Loucy (cell line): ENCODE results near the gene NKX6-2.

Source experiments
- EZH2phosphoT487 ChIP-seq: fragments of 200-600 bp; IDR thresholded peaks from 2 replicates; pipeline ENCODE4 v1.6.1; 2018; ENCODE audit warnings: antibody characterized with exemption, mild to moderate bottlenecking, moderate library complexity, borderline replicate concordance
- TF ChIP-seq, protein P1 (sequence below): fragments of 200-600 bp; sonication (generic); conservative IDR thresholded peaks from 2 replicates; pipeline ENCODE4 v1.5.1; 2014; ENCODE audit warnings: mild to moderate bottlenecking, antibody characterized with exemption, low read length

DNA sequence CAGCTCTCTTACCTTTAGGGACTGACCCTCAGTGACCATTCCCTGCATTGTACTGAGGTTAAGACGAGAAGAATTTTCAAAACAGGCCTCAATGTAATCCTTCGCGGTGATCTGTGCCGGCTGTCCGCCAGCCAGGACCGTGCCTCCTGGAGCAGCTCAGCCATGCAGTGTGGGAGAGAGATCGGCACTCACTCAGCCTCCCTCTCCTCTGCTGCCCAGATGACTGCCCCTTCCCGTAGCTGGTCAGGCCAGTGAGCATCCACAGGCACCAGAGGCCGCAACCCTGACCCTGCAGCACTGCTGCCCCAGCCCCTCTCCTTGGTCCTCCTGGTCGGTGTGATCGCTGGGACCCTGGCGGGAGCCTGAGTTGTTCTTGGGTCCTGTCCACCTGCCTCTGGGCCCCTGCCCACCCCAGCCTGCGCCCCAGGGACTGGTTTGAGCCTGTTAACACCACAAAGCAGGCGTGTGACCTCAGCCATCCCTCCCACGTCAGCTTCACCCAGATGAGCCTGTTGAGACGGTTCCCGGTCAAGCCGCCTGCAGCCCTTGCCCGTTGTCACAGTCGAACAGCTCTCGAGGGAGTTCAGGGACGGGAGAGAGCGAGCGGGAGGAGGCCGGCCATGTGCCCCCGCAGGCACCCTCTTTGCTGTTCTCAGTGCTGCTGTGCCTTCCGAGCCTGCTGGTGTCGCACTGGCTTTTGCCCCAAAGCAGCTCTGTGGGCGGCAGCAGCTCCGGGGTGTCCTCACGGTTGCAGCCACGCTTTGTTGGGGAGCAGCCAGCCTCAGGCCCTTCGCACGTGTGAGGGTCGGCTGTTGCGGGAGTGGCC is 37.2 kb downstream of the NKX6-2 start:
- TF ChIP-seq, protein P1, sequence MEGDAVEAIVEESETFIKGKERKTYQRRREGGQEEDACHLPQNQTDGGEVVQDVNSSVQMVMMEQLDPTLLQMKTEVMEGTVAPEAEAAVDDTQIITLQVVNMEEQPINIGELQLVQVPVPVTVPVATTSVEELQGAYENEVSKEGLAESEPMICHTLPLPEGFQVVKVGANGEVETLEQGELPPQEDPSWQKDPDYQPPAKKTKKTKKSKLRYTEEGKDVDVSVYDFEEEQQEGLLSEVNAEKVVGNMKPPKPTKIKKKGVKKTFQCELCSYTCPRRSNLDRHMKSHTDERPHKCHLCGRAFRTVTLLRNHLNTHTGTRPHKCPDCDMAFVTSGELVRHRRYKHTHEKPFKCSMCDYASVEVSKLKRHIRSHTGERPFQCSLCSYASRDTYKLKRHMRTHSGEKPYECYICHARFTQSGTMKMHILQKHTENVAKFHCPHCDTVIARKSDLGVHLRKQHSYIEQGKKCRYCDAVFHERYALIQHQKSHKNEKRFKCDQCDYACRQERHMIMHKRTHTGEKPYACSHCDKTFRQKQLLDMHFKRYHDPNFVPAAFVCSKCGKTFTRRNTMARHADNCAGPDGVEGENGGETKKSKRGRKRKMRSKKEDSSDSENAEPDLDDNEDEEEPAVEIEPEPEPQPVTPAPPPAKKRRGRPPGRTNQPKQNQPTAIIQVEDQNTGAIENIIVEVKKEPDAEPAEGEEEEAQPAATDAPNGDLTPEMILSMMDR = no peak
- TF ChIP-seq EZH2phosphoT487 = no peak
